ENCODE data around the gene DNAH8. TPM values are rescaled to one million over a fixed set of nuclear protein-coding genes. Genes with fewer than 3 reads are reported as not detected.

The DNAH8 gene
- total RNA-seq, 1 experiment from 2014 or later: not detected

GRCh38 chr6:38805127-38805655 lies 90.1 kb downstream of the DNAH8 start:
- Histone ChIP-seq H3K4me2 (ENCODE audit: low read length) (no peak overlapping the region), H3K9me2 (ENCODE audit: insufficient read depth) (no peaks in the 10 kb centered on the region), H3K27ac (ENCODE audit: low read depth, low read length) (no peak overlapping the region), H3K9me3 (ENCODE audit: control insufficient read depth in 1 of 2, insufficient read depth in 1 of 2, low read depth in 1 of 2, low read length in 2 of 2) (no peaks in the 10 kb centered on the region), H2AFZ (ENCODE audit: low read depth, low read length, poor library complexity, severe bottlenecking) (no peak overlapping the region), H3K36me3 (ENCODE audit: control insufficient read depth in 1 of 2, insufficient read depth in 2 of 2, low read length in 2 of 2) (no peaks in the 10 kb centered on the region), H3K27me3 (ENCODE audit: insufficient read depth, low read length) (peaks cover 54% of the 10 kb centered on the region), H3K79me2 (ENCODE audit: insufficient read depth, low read length) (no peaks in the 10 kb centered on the region), H3K4me1 (ENCODE audit: control insufficient read depth in 1 of 2, insufficient read depth in 2 of 2, low read length in 2 of 2) (no peaks in the 10 kb centered on the region), H4K20me1 (ENCODE audit: insufficient read depth) (no peaks in the 10 kb centered on the region), H3K9ac (ENCODE audit: low read length) (no peak overlapping the region), H3K4me3 (replicated peaks in 1 of 2; ENCODE audit: low read depth in 1 of 2, low read length in 2 of 2) (no peak overlapping the region)
- ChIA-PET CTCF (interaction anchor here (1.5 to 1.6 kb wide), 2 partner anchors 9 to 67 kb away, joined by 3 to 4 read pairs; no protein-coding TSS in a partner anchor), POLR2A (no interaction called here), RAD21 (ENCODE audit: low non-redundant PET in 1 of 2, low total read pairs in 2 of 2, uncharacterized antibody in 2 of 2, unreplicated experiment in 2 of 2) (interaction anchor here (0.6 kb wide), 2 partner anchors 12 to 340 kb away, joined by 3 read pairs; no protein-coding TSS in a partner anchor)
- no TSS peak for BruUV-seq (replicated peaks)
- intact Hi-C loops (cut with micrococcal nuclease): no loop called here
- TF ChIP-seq RAD21 (IDR thresholded peaks at IDR 0.05; ENCODE audit: low read depth) (peak; percentile 7; the same call in 1 of the 2 replicates), CTCF (IDR thresholded peaks at IDR 0.05 in 2 of 3, conservative IDR thresholded peaks at IDR 0.05 in 1 of 3; ENCODE audit: borderline replicate concordance in 1 of 3, insufficient read depth in 1 of 3, low read depth in 2 of 3, low read length in 2 of 3) (peak in 1 of 3 experiments; percentile 18; a peak in 1 of 6 replicates), ZBTB33 (IDR thresholded peaks at IDR 0.05; ENCODE audit: extremely low read depth, insufficient replicate concordance, low read length) (no peak)
- ATAC-seq (no peak), DNase-seq (ENCODE audit: low read depth, low spot score) (no peak)
